HEK293 (cell line): ENCODE results near the gene USHBP1.
A peak's percentile ranks its signal among the peaks of the same experiment; 100 is the strongest.

ENCODE experiments used
- CTCF ChIA-PET: fragments of 350-600 bp; formaldehyde crosslinking; extraction: SDS; loops from one replicate; lab custom pipeline; 2021; ENCODE audit warnings: antibody characterized with exemption; lab: Yijun Ruan, JAX
- POLR2A ChIA-PET: fragments of 300-600 bp; formaldehyde crosslinking; extraction: SDS; loops from one replicate; lab custom pipeline; 2020; ENCODE audit warnings: antibody characterized with exemption, inconsistent platforms; lab: Yijun Ruan, JAX
- H3K27ac ChIP-seq: fragments of 200-500 bp; sonication (Bioruptor generic); 2 replicates; pipeline ENCODE4 v1.5.1; 2014; ENCODE audit warnings: low read depth, low read length, control low read depth, inconsistent platforms; ENCODE audit errors: extremely low read depth
- H3K36me3 ChIP-seq, 2 experiments: fragments of 200-500 bp in 1 of 2; sonication (Bioruptor generic) in 1 of 2; 1 replicate in 1 of 2; 2 replicates in 1 of 2; pipeline ENCODE4 v1.5.1; 2014 to 2017; ENCODE audit warnings: inconsistent platforms in 2 of 2, low read length in 2 of 2; ENCODE audit not compliant: control insufficient read depth in 2 of 2, insufficient read depth in 1 of 2
- H3K4me1 ChIP-seq: fragments of 200-500 bp; sonication (Bioruptor generic); 2 replicates; pipeline ENCODE4 v1.5.1; 2014; ENCODE audit warnings: mild to moderate bottlenecking, low read length, inconsistent platforms; ENCODE audit not compliant: control insufficient read depth, insufficient read depth
- H3K4me3 ChIP-seq: 2 replicates; pipeline ENCODE4 v1.5.1; 2011; ENCODE audit warnings: low read depth, mild to moderate bottlenecking, control low read depth, low read length, moderate library complexity
- H3K9me3 ChIP-seq: fragments of 200-500 bp; sonication (Bioruptor generic); 2 replicates; pipeline ENCODE4 v1.5.1; 2014; ENCODE audit warnings: low read depth, low read length, inconsistent platforms; ENCODE audit not compliant: control insufficient read depth, insufficient read depth
- BCL11A ChIP-seq: fragments of 450-650 bp; formaldehyde crosslinking; IDR thresholded peaks from 2 replicates; pipeline ENCODE4 v1.5.1; 2016; ENCODE audit warnings: low read depth, missing biosample characterization, missing genetic modification characterization
- HOXC10 ChIP-seq: sonication (generic); formaldehyde crosslinking; IDR thresholded peaks from 2 replicates; pipeline ENCODE4 v1.8.1; 2023; ENCODE audit warnings: mild to moderate bottlenecking, missing genetic modification reagents
- KLF8 ChIP-seq: fragments of 450-650 bp; formaldehyde crosslinking; IDR thresholded peaks from 2 replicates; pipeline ENCODE4 v1.5.1; 2016; ENCODE audit warnings: missing biosample characterization, missing genetic modification characterization
- MZF1 ChIP-seq: fragments of 450-650 bp; formaldehyde crosslinking; IDR thresholded peaks from 2 replicates; pipeline ENCODE4 v1.5.1; 2017; ENCODE audit warnings: missing biosample characterization, missing genetic modification characterization, borderline replicate concordance
- SP3 ChIP-seq: fragments of 450-650 bp; formaldehyde crosslinking; IDR thresholded peaks from 2 replicates; pipeline ENCODE4 v1.5.1; 2016; ENCODE audit warnings: missing biosample characterization, missing genetic modification characterization
- YY1 ChIP-seq: fragments of 450-650 bp; formaldehyde crosslinking; IDR thresholded peaks from 2 replicates; pipeline ENCODE4 v1.5.1; 2018; ENCODE audit warnings: missing biosample characterization, missing genetic modification characterization
- YY2 ChIP-seq: fragments of 450-650 bp; formaldehyde crosslinking; IDR thresholded peaks from 2 replicates; pipeline ENCODE4 v1.5.1; 2016; ENCODE audit warnings: missing biosample characterization, missing genetic modification characterization
- ZFP37 ChIP-seq: fragments of 450-650 bp; formaldehyde crosslinking; IDR thresholded peaks from 2 replicates; pipeline ENCODE4 v1.5.1; 2016; ENCODE audit warnings: missing biosample characterization, missing genetic modification characterization
- ZNF148 ChIP-seq: fragments of 450-650 bp; formaldehyde crosslinking; IDR thresholded peaks from 2 replicates; pipeline ENCODE4 v1.5.0; 2017; ENCODE audit warnings: missing biosample characterization, missing genetic modification characterization, borderline replicate concordance
- ZNF2 ChIP-seq: fragments of 450-650 bp; formaldehyde crosslinking; IDR thresholded peaks from 2 replicates; pipeline ENCODE4 v1.5.1; 2016; ENCODE audit warnings: missing biosample characterization, missing genetic modification characterization
- ZNF274 ChIP-seq, 2 experiments: fragments of 200-500 bp in 1 of 2; fragments of 450-650 bp in 1 of 2; sonication (Bioruptor generic) in 1 of 2; formaldehyde crosslinking in 1 of 2; IDR thresholded peaks; 2 replicates each; pipeline versions ENCODE4 v1.5.1 to v1.6.1; 2014 to 2016; ENCODE audit warnings: borderline replicate concordance in 1 of 2, inconsistent platforms in 1 of 2, low read length in 1 of 2, missing biosample characterization in 1 of 2, missing genetic modification characterization in 1 of 2
- ZNF664 ChIP-seq: fragments of 450-650 bp; formaldehyde crosslinking; IDR thresholded peaks from 2 replicates; pipeline ENCODE4 v1.5.1; 2016; ENCODE audit warnings: missing biosample characterization, missing genetic modification characterization
- ZNF692 ChIP-seq: fragments of 450-650 bp; formaldehyde crosslinking; IDR thresholded peaks from 2 replicates; pipeline ENCODE4 v1.5.1; 2016; ENCODE audit warnings: missing biosample characterization, missing genetic modification characterization
- ZNF76 ChIP-seq: fragments of 450-650 bp; formaldehyde crosslinking; IDR thresholded peaks from 2 replicates; pipeline ENCODE4; 2016; ENCODE audit warnings: low read depth, missing biosample characterization, missing genetic modification characterization, borderline replicate concordance
- ZNF776 ChIP-seq: fragments of 450-650 bp; formaldehyde crosslinking; IDR thresholded peaks from 2 replicates; pipeline ENCODE4 v1.5.0; 2017; ENCODE audit warnings: missing biosample characterization, missing genetic modification characterization, borderline replicate concordance
- ZNF777 ChIP-seq: fragments of 450-650 bp; formaldehyde crosslinking; IDR thresholded peaks from 2 replicates; pipeline ENCODE4 v1.5.1; 2017; ENCODE audit warnings: missing biosample characterization, missing genetic modification characterization, borderline replicate concordance

USHBP1 gene

GRCh38 chr19:17281391-17282304 lies 17.1 kb upstream of the USHBP1 start, which contains the start of gene ANKLE1:
Gene ANKLE1, plus strand, starts transcription at chr19:17281901. Its CDS starts 20 bp downstream, at chr19:17281921.
- no peak within 1 kb of the TSS for H3K4me3 ChIP-seq
- ChIA-PET CTCF (interaction anchor here (0.5 to 4.1 kb wide), 22 partner anchors 8 to 1201 kb away, joined by 3 to 37 read pairs (median 4); partner anchors contain the start of genes ABHD8, BABAM1, HAUS8 and USE1), POLR2A (interaction anchor here (0.6 to 1.0 kb wide), 6 partner anchors 15 to 59 kb away, joined by 3 to 8 read pairs (median 3); partner anchors contain the start of gene BABAM1)
- no peaks in the 10 kb centered on the region for H3K9me3 ChIP-seq
- H3K27ac ChIP-seq: no peak within 1 kb of the TSS
- TF ChIP-seq ZNF2 (no peak), ZNF664 (tag by site-specific recombination) (0 out of 2 replicates have a peak, but pooled peaks have one; percentile 32)
- peaks cover 4 to 18% of the 10 kb centered on the region in 2 experiments; a peak in 2 of 3 replicates for H3K36me3 ChIP-seq
- H3K4me1 ChIP-seq: no peaks in the 10 kb centered on the region

- Histone ChIP-seq H3K36me3 (peaks cover 12 to 39% of the 10 kb centered on the region in 2 experiments; a peak in 2 of 3 replicates), H3K9me3 (no peaks in the 10 kb centered on the region), H3K4me3 (no peak overlapping the region), H3K27ac (no peak overlapping the region), H3K4me1 (no peaks in the 10 kb centered on the region)
- CTCF ChIA-PET: interaction anchor here (0.6 to 1.8 kb wide), 2 partner anchors 211 to 487 kb away, joined by 4 to 7 read pairs; no protein-coding TSS in a partner anchor
- POLR2A ChIA-PET: interaction anchor here (1.0 to 1.1 kb wide), 2 partner anchors 11 to 12 kb away, joined by 3 to 4 read pairs; partner anchors contain the start of gene BABAM1
- TF ChIP-seq SP3 (no peak), HOXC10 (no peak), ZNF76 (no peak), ZFP37 (tag by site-specific recombination) (no peak), YY1 (tag by site-specific recombination) (no peak), BCL11A (tag by site-specific recombination) (no peak), ZNF692 (tag by site-specific recombination) (no peak), ZNF776 (tag by site-specific recombination) (no peak), ZNF777 (tag by site-specific recombination) (no peak), ZNF274 (IDR thresholded peaks at IDR 0.05; ENCODE audit: low read length) (no peak), ZNF274 (tag by site-specific recombination; IDR thresholded peaks at IDR 0.05; ENCODE audit: borderline replicate concordance) (no peak), YY2 (tag by site-specific recombination) (no peak), KLF8 (tag by site-specific recombination) (no peak), MZF1 (tag by site-specific recombination) (no peak), ZNF148 (no peak)
Measured at GRCh38 chr19:17279436-17279835, 14.9 kb upstream of the USHBP1 start.
